ENCODE measurements around the gene VSTM4. TPM values are rescaled to one million over a fixed set of nuclear protein-coding genes. Genes with fewer than 3 reads are reported as not detected.

VSTM4 gene
- total RNA-seq, 1 experiment from 2014 or later: 0.13 TPM

DNA sequence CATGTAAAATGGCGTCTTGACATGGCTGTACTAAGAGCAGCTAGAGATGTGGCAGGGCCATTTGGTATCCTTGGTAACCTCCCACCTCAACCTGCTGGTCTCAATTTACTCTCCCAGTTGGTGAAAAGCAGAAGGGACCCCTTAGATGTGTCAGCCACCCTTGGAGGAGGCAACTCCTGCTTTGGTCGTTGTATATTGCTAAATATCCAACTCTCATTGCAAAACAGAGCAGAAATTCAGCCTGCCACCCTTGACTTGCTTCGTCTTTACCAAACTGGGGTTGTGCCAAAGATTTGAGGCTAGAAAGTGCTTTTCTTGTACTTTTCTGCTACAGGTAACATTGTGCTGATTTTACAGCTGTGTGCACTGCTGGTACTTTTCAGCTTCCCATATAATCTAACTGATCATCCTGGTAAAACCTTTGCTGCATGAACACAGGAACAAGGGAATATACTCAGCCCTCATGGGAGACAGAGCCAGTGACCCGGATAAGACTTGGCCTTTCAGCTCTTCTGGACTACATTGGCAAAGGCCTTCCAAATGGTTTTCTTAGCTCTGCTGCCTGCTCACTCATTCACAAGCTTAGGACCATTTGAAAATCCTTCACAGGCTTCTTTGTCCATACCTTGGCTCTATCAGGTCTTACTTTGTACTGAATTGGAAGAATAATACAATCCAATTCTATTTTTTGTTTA, 2.2 kb upstream of the VSTM4 start:
- no peaks in the 10 kb centered on the region for H3K4me1 ChIP-seq (ENCODE audit: control insufficient read depth, insufficient read depth, low read length)

More for the DNA sequence above, 2.2 kb upstream of the VSTM4 start:
- Histone ChIP-seq H3K9me3 (ENCODE audit: control insufficient read depth, insufficient read depth, low read depth, low read length) (no peaks in the 10 kb centered on the region), H3K4me3 (ENCODE audit: low read depth in 2 of 2, low read length in 2 of 2) (no peak overlapping the region), H3K27me3 (ENCODE audit: control insufficient read depth, insufficient read depth, low read length) (peaks cover 24% of the 10 kb centered on the region), H3K27ac (ENCODE audit: low read length) (no peak overlapping the region), H3K36me3 (ENCODE audit: control insufficient read depth, insufficient read depth, low read length) (no peaks in the 10 kb centered on the region)
- ChIA-PET POLR2A (no interaction called here), CTCF (no interaction called here)
- BruUV-seq (replicated peaks): no TSS peak
- ATAC-seq: no peak
- TF ChIP-seq REST (IDR thresholded peaks at IDR 0.05; ENCODE audit: insufficient read depth in 1 of 2, low read depth in 2 of 2, low read length in 1 of 2): no peak
- no peak for TF ChIP-seq TCF7L2 (IDR thresholded peaks at IDR 0.05; ENCODE audit: low read depth, low read length)
- TF ChIP-seq CTCF (IDR thresholded peaks at IDR 0.05): no peak
- no peak for TF ChIP-seq SIN3A (IDR thresholded peaks at IDR 0.05; ENCODE audit: borderline replicate concordance, insufficient read depth, low read depth, low read length)
- TF ChIP-seq POLR2AphosphoS5 (IDR thresholded peaks at IDR 0.05; ENCODE audit: low read depth, low read length): no peak
- in situ Hi-C loops (cut with HindIII; ENCODE audit: low pct_unique_long_range_greater_than_20kb, low sequenced_read_pairs) (no loop called here), intact Hi-C loops (cut with micrococcal nuclease; ENCODE audit: unreplicated experiment) (no loop called here)
- no peak for DNase-seq (ENCODE audit: low read depth, low spot score)
